Hematopoietic multipotent progenitor cell treated with erythropoietin and hydrocortisone succinate and interleukin-3 and kit ligand, for 8 days (in vitro differentiated cells): Measurements from ENCODE around the gene PLA2G4B.
A peak's percentile ranks its signal among the peaks of the same experiment; 100 is the strongest.

ENCODE experiments used
- DNase-seq: peaks from one replicate; pipeline ENCODE4 v3.0.0-alpha.2; 2015

Gene PLA2G4B

GRCh38 chr15:41891226-41891625 lies 52.6 kb downstream of the PLA2G4B start:
- no peak for DNase-seq

DNA sequence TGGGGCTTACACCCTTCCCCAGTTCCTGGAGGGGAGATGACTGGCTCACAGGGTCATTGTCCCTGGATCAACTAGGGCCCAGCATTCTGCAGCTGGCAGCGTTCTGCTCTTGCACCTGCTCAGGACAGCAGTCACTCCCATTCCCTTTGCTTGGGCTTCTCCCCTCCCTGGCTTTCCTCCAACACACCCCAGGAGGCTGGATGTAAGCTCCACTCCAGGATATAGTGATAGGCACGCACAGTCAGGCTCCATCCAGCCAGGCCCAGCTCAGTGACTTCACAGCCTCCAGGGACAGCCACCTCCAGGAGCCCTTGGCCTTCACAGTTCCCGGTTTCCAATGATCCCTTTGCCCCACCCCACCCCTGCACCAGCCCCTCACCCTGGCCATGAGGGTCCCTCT lies 53.3 kb downstream of the PLA2G4B start:
- DNase-seq, result no peak

GRCh38 chr15:41892621-41893421 lies 54.2 kb downstream of the PLA2G4B start:
- DNase-seq, result no peak

GRCh38 chr15:41893422-41894250 lies 55.0 kb downstream of the PLA2G4B start, which contains the start of gene SPTBN5:
SPTBN5 (minus strand) TSS chr15:41894053; CDS start chr15:41893497, 556 bp downstream.
- DNase-seq, result no peak

- DNase-seq, result no peak
These were observed 55.7 kb downstream of the PLA2G4B start for GRCh38 chr15:41894251-41894790.

GRCh38 chr15:41894791-41895463 lies 56.3 kb downstream of the PLA2G4B start:
- peak; percentile 24 for DNase-seq

DNA sequence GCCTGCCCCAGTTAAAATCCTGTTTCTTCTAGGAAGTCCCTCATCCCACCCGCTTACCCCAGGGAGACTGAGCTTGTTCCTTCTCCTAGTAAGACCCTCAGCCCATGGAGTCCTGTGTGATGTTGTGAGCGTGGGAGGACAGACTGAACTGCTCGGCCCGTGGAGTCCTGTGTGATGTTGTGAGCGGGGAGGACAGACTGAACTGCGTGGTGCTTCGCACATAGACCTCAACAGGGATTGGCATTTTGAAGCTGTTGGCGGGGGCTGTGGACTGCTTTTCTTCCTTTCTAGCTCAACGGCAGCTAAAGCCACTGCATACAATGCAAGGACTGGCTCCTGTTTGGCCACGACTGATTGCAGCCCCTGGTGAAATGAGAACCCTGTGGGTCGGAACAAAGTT lies 56.8 kb downstream of the PLA2G4B start:
- no peak for DNase-seq

- no peak for DNase-seq
These were observed 57.3 kb downstream of the PLA2G4B start for GRCh38 chr15:41895957-41896356.

DNA sequence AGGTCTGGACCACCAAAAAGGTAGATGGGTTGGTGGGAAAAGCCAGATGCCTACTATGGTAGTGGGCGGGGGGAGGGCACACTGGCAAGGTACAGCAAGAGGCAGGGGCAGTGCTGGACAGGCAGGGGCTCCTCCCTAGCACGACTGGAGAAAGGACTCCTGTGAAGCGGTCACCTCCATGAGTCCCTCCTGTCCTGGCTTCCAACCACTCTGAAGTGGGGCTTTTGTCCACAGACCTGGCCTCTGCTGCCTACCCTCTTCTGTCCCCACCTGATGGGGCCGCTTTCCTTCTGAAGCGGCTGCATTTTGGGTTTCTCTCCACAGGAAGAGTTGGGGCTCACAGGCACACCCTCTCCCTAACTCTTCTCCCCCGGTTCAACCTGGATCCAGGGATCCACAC lies 57.9 kb downstream of the PLA2G4B start:
- no peak for DNase-seq

DNA sequence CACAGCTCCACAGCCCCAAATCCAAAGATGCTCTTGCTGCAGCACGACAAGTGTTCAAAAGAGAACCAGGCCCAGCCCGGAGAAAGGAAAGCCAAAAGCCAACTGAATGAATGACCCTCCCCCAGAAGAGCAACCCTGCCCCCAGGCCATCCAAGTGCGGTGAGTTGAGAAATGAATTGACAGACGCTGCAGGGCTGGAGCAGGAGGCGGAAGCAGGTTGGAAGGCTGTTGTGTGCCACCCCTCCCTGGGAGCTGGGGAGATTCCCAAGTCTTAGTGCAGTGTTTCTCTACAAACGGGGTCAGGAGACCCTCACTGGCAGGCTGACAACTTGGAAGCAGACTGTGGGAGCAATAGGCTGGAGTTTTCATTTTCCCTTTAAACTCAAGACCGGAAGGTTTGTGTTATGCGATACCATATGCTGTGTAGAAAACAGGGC lies 58.7 kb downstream of the PLA2G4B start:
- DNase-seq, result no peak
